ENCODE data around the gene MICU1. TPM values are rescaled to one million over a fixed set of nuclear protein-coding genes. Genes with fewer than 3 reads are reported as not detected.

Gene MICU1
- polyA plus RNA-seq, 2 donors: 15.0 to 18.1 TPM

DNA sequence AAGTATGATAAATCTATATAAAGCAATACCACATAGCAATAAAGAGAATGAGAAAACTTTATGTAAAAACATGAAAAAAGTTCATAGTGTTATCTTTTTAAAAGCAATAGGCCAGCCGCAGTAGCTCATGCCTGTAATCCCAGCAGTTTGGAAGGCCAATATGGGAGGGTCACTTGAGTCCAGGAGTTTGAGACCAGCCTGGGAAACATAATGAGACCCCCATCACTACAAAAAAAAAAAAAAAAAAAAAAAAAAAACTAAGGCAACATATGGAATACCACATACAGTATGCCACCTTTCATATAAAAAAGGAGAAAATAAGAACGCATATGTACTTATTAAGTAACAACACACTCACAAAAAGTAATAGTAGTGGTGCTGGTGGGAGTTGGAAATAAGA lies 52.8 kb downstream of the MICU1 start:
- Histone ChIP-seq H3K27me3 (ENCODE audit: control insufficient read depth in 1 of 2, insufficient read depth in 2 of 2, low read length in 2 of 2) (no peaks in the 10 kb centered on the region), H3K36me3 (ENCODE audit: control insufficient read depth in 2 of 2, insufficient read depth in 2 of 2, low read length in 1 of 2) (no peaks in the 10 kb centered on the region), H3K27ac (ENCODE audit: low read depth in 2 of 2, low read length in 1 of 2) (no peak overlapping the region), H3K9me3 (ENCODE audit: control insufficient read depth in 2 of 2, insufficient read depth in 1 of 2, low read depth in 1 of 2, low read length in 1 of 2) (no peaks in the 10 kb centered on the region), H3K4me3 (ENCODE audit: low read depth in 1 of 2, low read length in 2 of 2) (no peak overlapping the region), H3K4me1 (ENCODE audit: control insufficient read depth in 2 of 2, insufficient read depth in 2 of 2, low read length in 1 of 2) (no peaks in the 10 kb centered on the region)
- WGBS, 2 donors: 98% methylated on average over 2 of the region's 2 CpGs

GRCh38 chr10:72567889-72568640 lies 57.8 kb downstream of the MICU1 start:
- WGBS, 2 donors: 70 to 74% methylated on average over 4 of the region's 4 CpGs
- no peaks in the 10 kb centered on the region for H3K4me1 ChIP-seq (ENCODE audit: control insufficient read depth in 2 of 2, insufficient read depth in 2 of 2, low read length in 1 of 2)
- H3K27ac ChIP-seq (ENCODE audit: low read depth in 2 of 2, low read length in 1 of 2): no peak overlapping the region
- peaks cover 0 to 3% of the 10 kb centered on the region in 2 donors for H3K36me3 ChIP-seq (ENCODE audit: control insufficient read depth in 2 of 2, insufficient read depth in 2 of 2, low read length in 1 of 2)
- H3K4me3 ChIP-seq (ENCODE audit: low read depth in 1 of 2, low read length in 2 of 2): no peak overlapping the region
- peaks cover 0 to 2% of the 10 kb centered on the region in 2 donors for H3K9me3 ChIP-seq (ENCODE audit: control insufficient read depth in 2 of 2, insufficient read depth in 1 of 2, low read depth in 1 of 2, low read length in 1 of 2)
- no peaks in the 10 kb centered on the region for H3K27me3 ChIP-seq (ENCODE audit: control insufficient read depth in 1 of 2, insufficient read depth in 2 of 2, low read length in 2 of 2)

GRCh38 chr10:72567421-72567820 lies 58.5 kb downstream of the MICU1 start:
- no peaks in the 10 kb centered on the region for H3K4me1 ChIP-seq (ENCODE audit: control insufficient read depth in 2 of 2, insufficient read depth in 2 of 2, low read length in 1 of 2)
- H3K9me3 ChIP-seq (ENCODE audit: control insufficient read depth in 2 of 2, insufficient read depth in 1 of 2, low read depth in 1 of 2, low read length in 1 of 2): peaks cover 0 to 2% of the 10 kb centered on the region in 2 donors
- no peak overlapping the region for H3K4me3 ChIP-seq (ENCODE audit: low read depth in 1 of 2, low read length in 2 of 2)
- 85 to 94% methylated on average over 3 of the region's 3 CpGs for WGBS, 2 donors
- no peaks in the 10 kb centered on the region for H3K27me3 ChIP-seq (ENCODE audit: control insufficient read depth in 1 of 2, insufficient read depth in 2 of 2, low read length in 2 of 2)
- peaks cover 0 to 3% of the 10 kb centered on the region in 2 donors for H3K36me3 ChIP-seq (ENCODE audit: control insufficient read depth in 2 of 2, insufficient read depth in 2 of 2, low read length in 1 of 2)
- no peak overlapping the region for H3K27ac ChIP-seq (ENCODE audit: low read depth in 2 of 2, low read length in 1 of 2)

GRCh38 chr10:72564596-72564995 lies 61.3 kb downstream of the MICU1 start:
- Histone ChIP-seq H3K27ac (ENCODE audit: low read depth in 2 of 2, low read length in 1 of 2) (no peak overlapping the region), H3K4me1 (ENCODE audit: control insufficient read depth in 2 of 2, insufficient read depth in 2 of 2, low read length in 1 of 2) (no peaks in the 10 kb centered on the region), H3K4me3 (ENCODE audit: low read depth in 1 of 2, low read length in 2 of 2) (no peak overlapping the region), H3K27me3 (ENCODE audit: control insufficient read depth in 1 of 2, insufficient read depth in 2 of 2, low read length in 2 of 2) (no peaks in the 10 kb centered on the region), H3K9me3 (ENCODE audit: control insufficient read depth in 2 of 2, insufficient read depth in 1 of 2, low read depth in 1 of 2, low read length in 1 of 2) (peaks cover 0 to 2% of the 10 kb centered on the region in 2 donors), H3K36me3 (ENCODE audit: control insufficient read depth in 2 of 2, insufficient read depth in 2 of 2, low read length in 1 of 2) (peaks cover 5% of the 10 kb centered on the region in 2 donors)
- WGBS, 2 donors: 61 to 67% methylated on average over 1 of the region's 1 CpG

DNA sequence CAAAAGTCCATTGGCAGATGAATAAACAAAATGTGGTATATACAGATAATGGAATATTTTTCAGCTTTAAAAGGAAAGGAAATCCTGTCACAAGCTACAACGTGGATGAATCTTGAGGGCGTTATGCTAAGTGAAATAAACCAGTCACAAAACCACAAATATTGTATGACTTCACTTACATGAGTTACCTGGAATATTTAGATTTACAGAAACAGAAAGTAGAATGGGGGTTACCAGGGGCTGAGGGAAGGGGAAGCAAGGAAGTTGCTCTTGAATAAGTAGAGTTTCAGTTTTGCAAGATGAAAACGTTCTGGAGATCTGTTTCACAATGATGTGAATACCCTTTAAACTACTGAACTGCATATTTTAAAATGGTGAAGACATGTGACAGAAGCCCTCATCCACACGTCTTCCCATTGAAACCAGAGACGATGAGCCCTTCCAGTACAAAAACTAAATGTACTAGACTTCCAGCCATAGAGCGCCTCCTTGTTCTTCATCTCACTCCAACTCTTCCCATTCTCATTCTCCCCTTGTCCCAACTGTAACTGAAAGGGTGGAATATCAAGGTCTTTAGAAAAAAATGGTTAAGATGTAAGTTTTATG lies 62.4 kb downstream of the MICU1 start:
- Histone ChIP-seq H3K27me3 (ENCODE audit: control insufficient read depth in 1 of 2, insufficient read depth in 2 of 2, low read length in 2 of 2) (no peaks in the 10 kb centered on the region), H3K9me3 (ENCODE audit: control insufficient read depth in 2 of 2, insufficient read depth in 1 of 2, low read depth in 1 of 2, low read length in 1 of 2) (peaks cover 0 to 2% of the 10 kb centered on the region in 2 donors), H3K4me3 (ENCODE audit: low read depth in 1 of 2, low read length in 2 of 2) (no peak overlapping the region), H3K4me1 (ENCODE audit: control insufficient read depth in 2 of 2, insufficient read depth in 2 of 2, low read length in 1 of 2) (no peaks in the 10 kb centered on the region), H3K27ac (ENCODE audit: low read depth in 2 of 2, low read length in 1 of 2) (no peak overlapping the region), H3K36me3 (ENCODE audit: control insufficient read depth in 2 of 2, insufficient read depth in 2 of 2, low read length in 1 of 2) (peaks cover 5% of the 10 kb centered on the region in 2 donors)
- 69 to 72% methylated on average over 6 of the region's 6 CpGs for WGBS, 2 donors

GRCh38 chr10:72561745-72562166 lies 64.1 kb downstream of the MICU1 start:
- Histone ChIP-seq H3K4me3 (ENCODE audit: low read depth in 1 of 2, low read length in 2 of 2) (no peak overlapping the region), H3K27me3 (ENCODE audit: control insufficient read depth in 1 of 2, insufficient read depth in 2 of 2, low read length in 2 of 2) (no peaks in the 10 kb centered on the region), H3K4me1 (ENCODE audit: control insufficient read depth in 2 of 2, insufficient read depth in 2 of 2, low read length in 1 of 2) (no peaks in the 10 kb centered on the region), H3K9me3 (ENCODE audit: control insufficient read depth in 2 of 2, insufficient read depth in 1 of 2, low read depth in 1 of 2, low read length in 1 of 2) (no peaks in the 10 kb centered on the region), H3K27ac (ENCODE audit: low read depth in 2 of 2, low read length in 1 of 2) (no peak overlapping the region), H3K36me3 (ENCODE audit: control insufficient read depth in 2 of 2, insufficient read depth in 2 of 2, low read length in 1 of 2) (peaks cover 5% of the 10 kb centered on the region in 2 donors)
- 92 to 93% methylated on average over 3 of the region's 3 CpGs for WGBS, 2 donors

GRCh38 chr10:72557362-72557761 lies 68.5 kb downstream of the MICU1 start:
- no peak overlapping the region for H3K27ac ChIP-seq (ENCODE audit: low read depth in 2 of 2, low read length in 1 of 2)

GRCh38 chr10:72552857-72553256 lies 73.0 kb downstream of the MICU1 start:
- H3K4me1 ChIP-seq (ENCODE audit: control insufficient read depth in 2 of 2, insufficient read depth in 2 of 2, low read length in 1 of 2): no peaks in the 10 kb centered on the region
- H3K36me3 ChIP-seq (ENCODE audit: control insufficient read depth in 2 of 2, insufficient read depth in 2 of 2, low read length in 1 of 2): peaks cover 0 to under 1% of the 10 kb centered on the region in 2 donors
- H3K4me3 ChIP-seq (ENCODE audit: low read depth in 1 of 2, low read length in 2 of 2): no peak overlapping the region
- no peaks in the 10 kb centered on the region for H3K27me3 ChIP-seq (ENCODE audit: control insufficient read depth in 1 of 2, insufficient read depth in 2 of 2, low read length in 2 of 2)
- H3K27ac ChIP-seq (ENCODE audit: low read depth in 2 of 2, low read length in 1 of 2): no peak overlapping the region
- no peaks in the 10 kb centered on the region for H3K9me3 ChIP-seq (ENCODE audit: control insufficient read depth in 2 of 2, insufficient read depth in 1 of 2, low read depth in 1 of 2, low read length in 1 of 2)

More at GRCh38 chr10:72557362-72557761, 68.5 kb downstream of the MICU1 start:
- Histone ChIP-seq H3K36me3 (ENCODE audit: control insufficient read depth in 2 of 2, insufficient read depth in 2 of 2, low read length in 1 of 2) (peaks cover 2 to 5% of the 10 kb centered on the region in 2 donors), H3K9me3 (ENCODE audit: control insufficient read depth in 2 of 2, insufficient read depth in 1 of 2, low read depth in 1 of 2, low read length in 1 of 2) (no peaks in the 10 kb centered on the region), H3K27me3 (ENCODE audit: control insufficient read depth in 1 of 2, insufficient read depth in 2 of 2, low read length in 2 of 2) (no peaks in the 10 kb centered on the region), H3K4me1 (ENCODE audit: control insufficient read depth in 2 of 2, insufficient read depth in 2 of 2, low read length in 1 of 2) (no peaks in the 10 kb centered on the region), H3K4me3 (ENCODE audit: low read depth in 1 of 2, low read length in 2 of 2) (no peak overlapping the region)
- WGBS, 2 donors: 87 to 95% methylated on average over 1 of the region's 1 CpG

- Histone ChIP-seq H3K27me3 (ENCODE audit: control insufficient read depth in 1 of 2, insufficient read depth in 2 of 2, low read length in 2 of 2) (no peaks in the 10 kb centered on the region), H3K4me3 (ENCODE audit: low read depth in 1 of 2, low read length in 2 of 2) (no peak overlapping the region), H3K4me1 (ENCODE audit: control insufficient read depth in 2 of 2, insufficient read depth in 2 of 2, low read length in 1 of 2) (no peaks in the 10 kb centered on the region), H3K9me3 (ENCODE audit: control insufficient read depth in 2 of 2, insufficient read depth in 1 of 2, low read depth in 1 of 2, low read length in 1 of 2) (no peaks in the 10 kb centered on the region), H3K36me3 (ENCODE audit: control insufficient read depth in 2 of 2, insufficient read depth in 2 of 2, low read length in 1 of 2) (peaks cover 0 to 2% of the 10 kb centered on the region in 2 donors), H3K27ac (ENCODE audit: low read depth in 2 of 2, low read length in 1 of 2) (no peak overlapping the region)
- WGBS, 2 donors: 85 to 88% methylated on average over 2 of the region's 2 CpGs
Measured at GRCh38 chr10:72550239-72550638, 75.6 kb downstream of the MICU1 start.

- Histone ChIP-seq H3K9me3 (ENCODE audit: control insufficient read depth in 2 of 2, insufficient read depth in 1 of 2, low read depth in 1 of 2, low read length in 1 of 2) (no peaks in the 10 kb centered on the region), H3K27me3 (ENCODE audit: control insufficient read depth in 1 of 2, insufficient read depth in 2 of 2, low read length in 2 of 2) (no peaks in the 10 kb centered on the region), H3K4me3 (ENCODE audit: low read depth in 1 of 2, low read length in 2 of 2) (no peak overlapping the region), H3K36me3 (ENCODE audit: control insufficient read depth in 2 of 2, insufficient read depth in 2 of 2, low read length in 1 of 2) (peaks cover 2 to 3% of the 10 kb centered on the region in 2 donors), H3K4me1 (ENCODE audit: control insufficient read depth in 2 of 2, insufficient read depth in 2 of 2, low read length in 1 of 2) (no peaks in the 10 kb centered on the region), H3K27ac (ENCODE audit: low read depth in 2 of 2, low read length in 1 of 2) (no peak overlapping the region)
- 90 to 91% methylated on average over 1 of the region's 1 CpG for WGBS, 2 donors
Measured at GRCh38 chr10:72545546-72545945, 80.3 kb downstream of the MICU1 start.

All from esophagus (tissue), 2 donors.